Stimulated activated CD8-positive, alpha-beta memory T cell treated with anti-CD3 and anti-CD28 coated beads, Interleukin-4, amount 100 ng/mL, for 4 hours (primary cell): ENCODE results near the gene NFATC2.
A peak's percentile ranks its signal among the peaks of the same experiment; 100 is the strongest.
"Not testable (repeated sequence)": the region's sequence is repeated elsewhere in the genome, so short reads cannot be mapped to it uniquely, and the experiment has no call there.

ENCODE experiments used
- DNase-seq, 2 donors: peaks; one replicate each; pipeline ENCODE4 v3.0.0-alpha.2; 2020; ENCODE audit warnings: low read depth in 2 of 2, low spot score in 1 of 2

The NFATC2 gene

GRCh38 chr20:51540580-51540979 lies 1.9 kb downstream of the NFATC2 start:
- no peak for DNase-seq

GRCh38 chr20:51540074-51540473 lies 2.4 kb downstream of the NFATC2 start:
- DNase-seq: not testable (repeated sequence)

DNA sequence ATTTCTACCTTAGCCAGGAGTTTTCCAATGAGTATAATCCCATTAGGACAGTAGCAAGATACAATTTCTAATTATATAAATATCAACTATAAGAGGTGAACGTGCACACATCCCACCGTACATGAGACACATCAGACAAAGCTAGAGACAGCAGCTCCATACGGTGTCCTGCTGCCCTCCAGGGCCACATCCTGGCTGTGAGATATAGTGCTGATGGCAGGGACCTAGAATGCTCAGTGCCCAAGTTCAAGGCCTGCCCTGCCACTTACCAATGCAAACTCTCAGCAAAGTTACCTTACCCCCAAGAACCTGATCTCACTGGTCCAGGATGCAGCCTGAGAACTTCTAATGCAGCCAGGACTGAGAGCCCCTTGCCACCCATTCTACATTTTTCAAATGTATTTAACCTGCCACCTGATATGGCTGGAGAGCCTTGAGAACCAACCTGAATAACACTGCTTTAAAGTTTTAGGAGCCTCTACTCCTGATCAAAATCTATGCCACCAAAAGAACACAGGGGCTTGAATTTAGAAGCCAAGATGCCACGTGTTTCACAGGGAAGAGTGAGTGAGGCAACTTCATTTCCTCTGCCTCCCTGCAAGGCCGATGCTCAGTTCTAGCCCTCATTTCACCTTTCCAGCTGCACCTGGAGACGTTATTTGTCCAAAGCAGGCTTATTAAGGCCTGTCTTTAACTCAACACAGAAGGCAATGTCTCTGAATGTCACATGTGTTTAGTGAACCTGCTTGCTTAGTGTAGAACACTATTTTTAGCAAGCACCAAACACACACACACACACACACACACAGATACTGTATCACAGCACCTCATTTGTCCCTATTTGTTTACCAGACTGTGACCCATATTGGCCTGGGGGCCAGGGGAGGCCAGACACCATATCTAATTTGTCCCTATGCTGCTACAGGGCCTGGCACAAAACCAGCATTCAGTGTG lies 6.1 kb downstream of the NFATC2 start:
- no peak for DNase-seq

DNA sequence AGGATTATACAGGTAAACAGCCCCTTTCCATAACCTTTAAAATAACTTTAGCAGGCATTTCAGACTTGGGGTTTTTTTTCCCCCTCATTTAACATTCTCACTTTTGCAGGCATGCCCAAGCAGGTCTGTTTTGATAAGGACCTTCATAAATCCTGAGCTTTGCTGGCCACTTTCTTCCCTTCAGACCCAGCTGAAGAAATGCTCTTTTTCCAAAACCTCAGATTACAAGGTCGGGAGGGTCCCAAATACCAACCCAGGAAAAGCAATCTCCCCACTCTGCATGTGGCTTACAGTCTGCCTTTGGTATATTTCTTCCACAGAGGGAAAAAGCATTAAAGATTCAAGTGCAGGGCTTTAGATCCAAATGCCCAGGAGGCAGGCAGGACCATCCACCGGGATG lies 6.8 kb downstream of the NFATC2 start:
- DNase-seq: no peak

DNA sequence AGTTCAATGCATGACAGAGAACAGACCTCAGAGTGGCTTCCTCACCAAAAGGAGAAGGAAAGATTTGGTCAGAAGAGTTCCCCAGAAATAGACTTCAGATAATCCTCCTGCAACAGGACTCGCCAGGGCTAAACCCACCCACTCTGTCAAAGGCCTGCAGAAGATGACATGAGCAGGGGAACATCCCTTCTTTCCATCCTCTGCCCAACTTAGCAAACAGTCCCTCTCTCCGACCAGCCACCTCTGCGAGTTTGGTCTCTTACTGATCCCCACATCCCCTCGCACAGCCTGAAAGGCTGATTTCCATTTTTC lies 7.5 kb downstream of the NFATC2 start:
- no peak for DNase-seq

GRCh38 chr20:51533291-51534172 lies 9.0 kb downstream of the NFATC2 start:
- no peak for DNase-seq

GRCh38 chr20:51532577-51533191 lies 9.8 kb downstream of the NFATC2 start:
- no peak for DNase-seq

- no peak for DNase-seq
These were observed 10.6 kb downstream of the NFATC2 start for GRCh38 chr20:51531712-51532456.

DNA sequence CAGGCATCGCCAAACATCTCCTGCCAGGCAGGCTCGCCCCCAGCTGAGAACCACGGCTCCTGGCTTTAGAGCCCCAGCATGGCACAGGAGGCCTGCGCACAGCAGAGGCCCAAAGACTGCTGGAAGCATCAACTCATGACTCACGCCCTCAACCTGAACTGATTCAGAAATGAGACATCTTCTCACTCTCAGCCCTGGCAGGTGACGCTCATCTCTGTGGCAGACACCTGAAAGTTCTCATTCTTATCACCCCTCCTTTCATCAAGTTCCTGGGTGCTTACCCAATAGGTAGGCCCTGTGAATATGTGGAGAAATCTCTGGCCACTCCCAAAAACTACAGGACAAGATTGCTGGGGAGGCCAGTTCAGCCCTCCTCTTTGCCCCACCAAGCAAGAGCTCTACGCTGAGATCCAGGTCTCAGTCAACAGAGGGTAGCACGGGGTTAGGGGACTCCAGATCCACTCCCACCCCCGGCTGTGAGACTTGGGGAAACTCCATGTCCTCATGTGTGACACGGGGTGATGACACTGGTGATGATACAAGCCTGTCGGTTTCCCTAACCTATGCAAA lies 11.3 kb downstream of the NFATC2 start:
- peak in 1 of 2 donors; percentile 58 for DNase-seq

GRCh38 chr20:51529758-51530157 lies 12.8 kb downstream of the NFATC2 start:
- peak in 1 of 2 donors; percentile 61 for DNase-seq

- DNase-seq: no peak
These were observed 13.3 kb downstream of the NFATC2 start for GRCh38 chr20:51529081-51529681.

GRCh38 chr20:51528263-51529027 lies 14.1 kb downstream of the NFATC2 start:
- peak in 1 of 2 donors; percentile 51 for DNase-seq

DNA sequence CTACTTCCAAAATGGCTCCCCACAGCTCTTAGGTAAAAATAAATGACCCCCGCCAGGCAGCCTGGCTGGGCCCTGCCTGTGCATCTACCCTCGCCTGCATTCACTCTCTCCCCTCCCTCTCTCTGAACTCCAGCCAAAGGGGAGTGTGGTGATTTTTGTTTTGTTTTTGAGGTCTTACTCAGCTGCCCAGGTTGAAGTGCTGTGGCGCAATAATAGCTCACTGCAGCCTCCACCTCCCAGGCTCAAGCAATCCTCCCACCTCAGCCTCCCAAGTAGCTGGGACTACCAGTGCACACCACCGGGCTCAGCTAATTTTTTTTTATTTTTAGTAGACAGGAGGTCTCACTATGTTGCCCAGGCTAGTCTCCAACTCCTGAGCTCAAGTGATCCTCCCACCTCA lies 15.8 kb downstream of the NFATC2 start:
- no peak for DNase-seq

DNA sequence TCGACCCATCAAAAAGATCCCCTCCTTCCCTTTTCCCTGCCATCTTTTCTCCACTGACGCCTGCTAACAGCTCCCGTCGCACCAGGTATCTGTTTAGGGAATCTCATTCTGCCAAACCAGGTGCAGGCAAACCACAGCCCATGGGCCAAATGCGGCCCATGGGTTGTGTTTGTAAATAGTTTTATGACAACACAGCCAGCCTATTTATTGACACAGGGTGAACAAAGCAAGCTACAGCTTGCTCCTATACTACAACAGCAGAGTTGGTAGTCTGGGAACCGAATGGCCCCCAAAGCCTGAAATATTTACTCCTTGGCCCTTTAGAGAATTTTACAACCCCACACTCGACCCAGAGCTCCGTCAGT lies 16.4 kb downstream of the NFATC2 start:
- no peak for DNase-seq

- DNase-seq: peak in 1 of 2 donors; percentile 52
These were observed 17.0 kb downstream of the NFATC2 start for GRCh38 chr20:51525241-51526105.

GRCh38 chr20:51523276-51524013 lies 19.1 kb downstream of the NFATC2 start:
- no peak for DNase-seq

DNA sequence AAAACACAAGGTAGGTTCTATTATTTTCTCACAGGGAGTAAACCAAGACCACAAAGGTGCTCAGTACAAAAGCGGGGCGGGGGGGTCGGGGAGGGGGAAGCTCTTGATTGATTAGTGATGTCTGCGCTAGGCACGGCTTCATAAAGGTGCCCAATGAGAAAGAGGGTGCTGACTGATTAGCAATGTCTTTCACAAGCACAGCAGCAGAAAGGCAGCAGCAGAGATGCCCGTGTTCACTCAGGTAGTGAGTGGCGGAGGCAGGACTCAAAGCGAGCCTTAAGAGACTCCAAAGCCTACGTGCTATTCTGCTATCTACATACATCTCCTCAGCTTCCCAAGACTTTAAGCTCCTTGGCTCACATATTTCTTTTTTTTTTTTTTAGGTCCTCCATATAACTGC lies 20.3 kb downstream of the NFATC2 start:
- DNase-seq: no peak

DNA sequence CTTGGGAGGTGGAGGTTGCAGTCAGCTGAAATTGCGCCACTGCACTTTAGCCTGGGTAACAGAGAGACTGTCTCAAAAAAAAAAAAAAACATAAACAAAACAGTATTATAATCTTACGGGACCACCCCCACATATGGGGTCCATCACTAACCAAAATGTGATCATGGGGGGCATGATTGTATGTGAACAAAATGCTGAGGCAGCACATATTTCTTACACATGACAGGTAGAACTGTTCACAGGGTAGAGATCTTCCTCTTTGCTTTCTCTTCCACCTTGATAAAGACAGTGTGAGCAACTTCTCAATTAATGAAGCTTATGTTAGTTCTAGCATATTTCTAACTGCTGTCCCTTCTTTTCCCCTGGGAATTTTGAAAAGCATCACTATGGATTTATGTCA lies 24.7 kb downstream of the NFATC2 start:
- no peak for DNase-seq
